GM23338 (cell line): ENCODE measurements around the gene ADIPOQ. TPM values are rescaled to one million over a fixed set of nuclear protein-coding genes. Genes with fewer than 3 reads are reported as not detected.

Experiments used
- ATAC-seq: fragments of 200-7000 bp; cut with Tn5 transposase; 3 replicates; pipeline ENCODE4 v1.9.1; 2020
- DNase-seq: peaks from one replicate; pipeline ENCODE4 v3.0.0-alpha.2; 2015; ENCODE audit warnings: low spot score
- H2AFZ ChIP-seq: fragments of 200-600 bp; sonication (generic); 2 replicates; pipeline ENCODE4 v1.8.0; 2016; ENCODE audit warnings: antibody characterized with exemption, mild to moderate bottlenecking, moderate library complexity
- H3F3A ChIP-seq: fragments of 200-600 bp; sonication (generic); replicated peaks from 2 replicates; pipeline ENCODE4 v1.8.0; 2017; ENCODE audit warnings: antibody characterized with exemption, mixed run types, low read depth
- H3K27ac ChIP-seq: fragments of 200-600 bp; sonication (generic); 2 replicates; pipeline ENCODE4 v1.6.1; 2016; ENCODE audit warnings: low read depth
- H3K27me3 ChIP-seq: fragments of 200-600 bp; sonication (generic); 2 replicates; pipeline ENCODE4 v1.8.0; 2016; ENCODE audit warnings: mild to moderate bottlenecking, mixed run types, moderate library complexity; ENCODE audit not compliant: insufficient read depth
- H3K36me3 ChIP-seq: fragments of 200-600 bp; sonication (generic); 2 replicates; pipeline ENCODE4 v1.8.0; 2016; ENCODE audit warnings: mild to moderate bottlenecking; ENCODE audit not compliant: insufficient read depth
- H3K4me1 ChIP-seq: fragments of 200-600 bp; sonication (generic); 2 replicates; pipeline ENCODE4 v1.8.0; 2016; ENCODE audit warnings: mild to moderate bottlenecking, moderate library complexity; ENCODE audit not compliant: insufficient read depth
- H3K4me2 ChIP-seq: fragments of 200-600 bp; sonication (generic); 2 replicates; pipeline ENCODE4 v1.7.1; 2017; ENCODE audit warnings: mixed run types
- H3K4me3 ChIP-seq: fragments of 200-600 bp; sonication (generic); 2 replicates; pipeline ENCODE4 v1.6.1; 2016; ENCODE audit warnings: mixed run types
- H3K79me2 ChIP-seq: fragments of 200-600 bp; sonication (generic); replicated peaks from 2 replicates; pipeline ENCODE4 v1.8.0; 2017; ENCODE audit warnings: mild to moderate bottlenecking; ENCODE audit not compliant: insufficient read depth
- H3K9me2 ChIP-seq: fragments of 200-600 bp; sonication (generic); 2 replicates; pipeline ENCODE4 v1.8.0; 2017; ENCODE audit not compliant: insufficient read depth
- H4K20me1 ChIP-seq: fragments of 200-600 bp; sonication (generic); replicated peaks from 2 replicates; pipeline ENCODE4 v1.8.0; 2017; ENCODE audit warnings: mild to moderate bottlenecking; ENCODE audit not compliant: insufficient read depth
- H3K27ac Mint-ChIP-seq: 2 replicates; pipeline ENCODE4 v1.8.0; 2020; ENCODE audit warnings: inconsistent platforms, mild to moderate bottlenecking, moderate library complexity, mixed read lengths
- H3K27me3 Mint-ChIP-seq: 3 replicates; pipeline ENCODE4 v1.8.0; 2022; ENCODE audit warnings: low read depth, mild to moderate bottlenecking, moderate library complexity, mixed read lengths, inconsistent platforms; ENCODE audit not compliant: insufficient read depth, poor library complexity
- H3K36me3 Mint-ChIP-seq: 3 replicates; pipeline ENCODE4 v1.8.0; 2021; ENCODE audit warnings: low read depth, mild to moderate bottlenecking, inconsistent platforms, moderate library complexity, mixed read lengths
- H3K4me1 Mint-ChIP-seq: 3 replicates; pipeline ENCODE4 v1.8.0; 2020; ENCODE audit warnings: mild to moderate bottlenecking, inconsistent platforms, mixed read lengths
- H3K4me3 Mint-ChIP-seq: 3 replicates; pipeline ENCODE4 v1.8.0; 2021; ENCODE audit warnings: moderate library complexity, mild to moderate bottlenecking, inconsistent platforms, mixed read lengths
- H3K9me3 Mint-ChIP-seq: 3 replicates; pipeline ENCODE4 v1.8.0; 2020; ENCODE audit warnings: moderate library complexity, mild to moderate bottlenecking, inconsistent platforms, mixed read lengths
- CREB1 ChIP-seq: fragments of 250-450 bp; sonication (Bioruptor Pico); IDR thresholded peaks from 2 replicates; pipeline ENCODE4 v1.5.0; 2020; ENCODE audit warnings: low read depth, mild to moderate bottlenecking, moderate library complexity
- CTCF ChIP-seq, 2 experiments: fragments of 200-600 bp in 1 of 2; sonication (generic) in 1 of 2; conservative IDR thresholded peaks; 2 replicates each; pipeline versions ENCODE4 v1.5.1 to v1.6.1; 2016 to 2017; ENCODE audit warnings: antibody characterized with exemption in 2 of 2, low read depth in 2 of 2, mild to moderate bottlenecking in 2 of 2, moderate library complexity in 1 of 2
- EZH2 ChIP-seq: fragments of 200-600 bp; sonication (generic); IDR thresholded peaks from one replicate; pipeline ENCODE4 v1.8.0; 2017; ENCODE audit warnings: antibody characterized with exemption, mild to moderate bottlenecking, low read depth; ENCODE audit not compliant: unreplicated experiment
- EZH2phosphoT487 ChIP-seq: fragments of 200-600 bp; sonication (generic); IDR thresholded peaks from one replicate; pipeline ENCODE4 v1.8.1; 2018; ENCODE audit warnings: antibody characterized with exemption; ENCODE audit not compliant: unreplicated experiment
- JUNB ChIP-seq: IDR thresholded peaks from one replicate; pipeline ENCODE4 v1.6.1; 2016; ENCODE audit warnings: antibody characterized with exemption; ENCODE audit not compliant: unreplicated experiment
- POLR2AphosphoS5 ChIP-seq: IDR thresholded peaks from 2 replicates; pipeline ENCODE4 v1.6.1; 2016; ENCODE audit warnings: antibody characterized with exemption, low read depth
- ZNF114 ChIP-seq: fragments of 250-450 bp; sonication (Bioruptor Pico); IDR thresholded peaks from 2 replicates; pipeline ENCODE4 v1.5.0; 2020; ENCODE audit warnings: mild to moderate bottlenecking, moderate library complexity
- ZNF331 ChIP-seq: fragments of 250-450 bp; sonication (Bioruptor Pico); IDR thresholded peaks from 2 replicates; pipeline ENCODE4 v1.5.0; 2020; ENCODE audit warnings: low read depth, mild to moderate bottlenecking, moderate library complexity
- polyA plus RNA-seq: library from polyadenylated mRNA; unstranded; fragments of >200 nt; fragmentation: Nextera tagmentation; extraction: Ambion mirVana; gene quantifications from 2 replicates; pipeline ENCODE4 v1.2.1, GENCODE V29; 2016
- total RNA-seq: library from RNA; depleted of rRNA; stranded (reverse); fragments of >200 nt; shearing (Covaris generic); gene quantifications from 2 replicates; pipeline ENCODE4 v1.2.3, GENCODE V29; 2014
- TF ChIP-seq, protein P1 (sequence below): fragments of 250-450 bp; sonication (Bioruptor Pico); IDR thresholded peaks from 2 replicates; pipeline ENCODE4 v1.5.0; 2020; ENCODE audit warnings: mild to moderate bottlenecking, moderate library complexity

Gene ADIPOQ
- total and polyA plus RNA-seq, 2 experiments from 2014 or later = not detected

GRCh38 chr3:186807231-186807630, 35.3 kb upstream of the ADIPOQ start:
- peaks cover 7% of the 10 kb centered on the region for H3F3A ChIP-seq
- H3K79me2 ChIP-seq = peaks cover 24% of the 10 kb centered on the region
- Mint-ChIP-seq H3K36me3 (peaks cover 27% of the 10 kb centered on the region), H3K4me1 (peaks cover 6% of the 10 kb centered on the region; the same call in 2 of the 3 replicates), H3K4me3 (peak overlapping the region; percentile 94), H3K27ac (peak overlapping the region; percentile 95), H3K27me3 (peaks cover 4% of the 10 kb centered on the region), H3K9me3 (no peaks in the 10 kb centered on the region)
- H3K4me3 ChIP-seq = peak overlapping the region; percentile 89
- H3K4me1 ChIP-seq = peaks cover 14% of the 10 kb centered on the region; the same call in 1 of the 2 replicates
- DNase-seq (no peak), ATAC-seq (peak; percentile 17)
- H4K20me1 ChIP-seq = no peaks in the 10 kb centered on the region; the same call in 1 of the 2 replicates
- H3K27ac ChIP-seq = no peak overlapping the region; the same call in 1 of the 2 replicates
- H3K4me2 ChIP-seq = peak overlapping the region; percentile 99
- H3K27me3 ChIP-seq = no peaks in the 10 kb centered on the region
- H2AFZ ChIP-seq = no peak overlapping the region
- H3K9me2 ChIP-seq = no peaks in the 10 kb centered on the region
- H3K36me3 ChIP-seq = peaks cover 23% of the 10 kb centered on the region; the same call in 1 of the 2 replicates
- TF ChIP-seq CREB1 (CRISPR knock-in tag) (no peak), EZH2phosphoT487 (no peak), ZNF331 (no peak), CTCF (conservative IDR thresholded peaks at IDR 0.05; ENCODE audit: low read depth in 2 of 2) (no peak), EZH2 (no peak), POLR2AphosphoS5 (no peak), ZNF114 (CRISPR knock-in tag) (no peak), JUNB (no peak)
- TF ChIP-seq, protein P1, sequence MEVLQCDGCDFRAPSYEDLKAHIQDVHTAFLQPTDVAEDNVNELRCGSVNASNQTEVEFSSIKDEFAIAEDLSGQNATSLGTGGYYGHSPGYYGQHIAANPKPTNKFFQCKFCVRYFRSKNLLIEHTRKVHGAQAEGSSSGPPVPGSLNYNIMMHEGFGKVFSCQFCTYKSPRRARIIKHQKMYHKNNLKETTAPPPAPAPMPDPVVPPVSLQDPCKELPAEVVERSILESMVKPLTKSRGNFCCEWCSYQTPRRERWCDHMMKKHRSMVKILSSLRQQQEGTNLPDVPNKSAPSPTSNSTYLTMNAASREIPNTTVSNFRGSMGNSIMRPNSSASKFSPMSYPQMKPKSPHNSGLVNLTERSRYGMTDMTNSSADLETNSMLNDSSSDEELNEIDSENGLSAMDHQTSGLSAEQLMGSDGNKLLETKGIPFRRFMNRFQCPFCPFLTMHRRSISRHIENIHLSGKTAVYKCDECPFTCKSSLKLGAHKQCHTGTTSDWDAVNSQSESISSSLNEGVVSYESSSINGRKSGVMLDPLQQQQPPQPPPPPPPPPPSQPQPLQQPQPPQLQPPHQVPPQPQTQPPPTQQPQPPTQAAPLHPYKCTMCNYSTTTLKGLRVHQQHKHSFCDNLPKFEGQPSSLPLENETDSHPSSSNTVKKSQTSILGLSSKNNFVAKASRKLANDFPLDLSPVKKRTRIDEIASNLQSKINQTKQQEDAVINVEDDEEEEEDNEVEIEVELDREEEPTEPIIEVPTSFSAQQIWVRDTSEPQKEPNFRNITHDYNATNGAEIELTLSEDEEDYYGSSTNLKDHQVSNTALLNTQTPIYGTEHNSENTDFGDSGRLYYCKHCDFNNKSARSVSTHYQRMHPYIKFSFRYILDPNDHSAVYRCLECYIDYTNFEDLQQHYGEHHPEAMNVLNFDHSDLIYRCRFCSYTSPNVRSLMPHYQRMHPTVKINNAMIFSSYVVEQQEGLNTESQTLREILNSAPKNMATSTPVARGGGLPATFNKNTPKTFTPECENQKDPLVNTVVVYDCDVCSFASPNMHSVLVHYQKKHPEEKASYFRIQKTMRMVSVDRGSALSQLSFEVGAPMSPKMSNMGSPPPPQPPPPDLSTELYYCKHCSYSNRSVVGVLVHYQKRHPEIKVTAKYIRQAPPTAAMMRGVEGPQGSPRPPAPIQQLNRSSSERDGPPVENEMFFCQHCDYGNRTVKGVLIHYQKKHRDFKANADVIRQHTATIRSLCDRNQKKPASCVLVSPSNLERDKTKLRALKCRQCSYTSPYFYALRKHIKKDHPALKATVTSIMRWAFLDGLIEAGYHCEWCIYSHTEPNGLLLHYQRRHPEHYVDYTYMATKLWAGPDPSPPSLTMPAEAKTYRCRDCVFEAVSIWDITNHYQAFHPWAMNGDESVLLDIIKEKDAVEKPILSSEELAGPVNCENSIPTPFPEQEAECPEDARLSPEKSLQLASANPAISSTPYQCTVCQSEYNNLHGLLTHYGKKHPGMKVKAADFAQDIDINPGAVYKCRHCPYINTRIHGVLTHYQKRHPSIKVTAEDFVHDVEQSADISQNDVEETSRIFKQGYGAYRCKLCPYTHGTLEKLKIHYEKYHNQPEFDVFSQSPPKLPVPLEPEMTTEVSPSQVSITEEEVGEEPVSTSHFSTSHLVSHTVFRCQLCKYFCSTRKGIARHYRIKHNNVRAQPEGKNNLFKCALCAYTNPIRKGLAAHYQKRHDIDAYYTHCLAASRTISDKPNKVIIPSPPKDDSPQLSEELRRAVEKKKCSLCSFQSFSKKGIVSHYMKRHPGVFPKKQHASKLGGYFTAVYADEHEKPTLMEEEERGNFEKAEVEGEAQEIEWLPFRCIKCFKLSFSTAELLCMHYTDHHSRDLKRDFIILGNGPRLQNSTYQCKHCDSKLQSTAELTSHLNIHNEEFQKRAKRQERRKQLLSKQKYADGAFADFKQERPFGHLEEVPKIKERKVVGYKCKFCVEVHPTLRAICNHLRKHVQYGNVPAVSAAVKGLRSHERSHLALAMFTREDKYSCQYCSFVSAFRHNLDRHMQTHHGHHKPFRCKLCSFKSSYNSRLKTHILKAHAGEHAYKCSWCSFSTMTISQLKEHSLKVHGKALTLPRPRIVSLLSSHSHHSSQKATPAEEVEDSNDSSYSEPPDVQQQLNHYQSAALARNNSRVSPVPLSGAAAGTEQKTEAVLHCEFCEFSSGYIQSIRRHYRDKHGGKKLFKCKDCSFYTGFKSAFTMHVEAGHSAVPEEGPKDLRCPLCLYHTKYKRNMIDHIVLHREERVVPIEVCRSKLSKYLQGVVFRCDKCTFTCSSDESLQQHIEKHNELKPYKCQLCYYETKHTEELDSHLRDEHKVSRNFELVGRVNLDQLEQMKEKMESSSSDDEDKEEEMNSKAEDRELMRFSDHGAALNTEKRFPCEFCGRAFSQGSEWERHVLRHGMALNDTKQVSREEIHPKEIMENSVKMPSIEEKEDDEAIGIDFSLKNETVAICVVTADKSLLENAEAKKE (CRISPR knock-in tag) = no peak
